HCT116 (cell line): ENCODE results near the gene CSRNP2. TPM values are rescaled to one million over a fixed set of nuclear protein-coding genes. Genes with fewer than 3 reads are reported as not detected.

ENCODE experiments used
- ATAC-seq: fragments of 200-7000 bp; cut with Tn5 transposase; 2 replicates; pipeline ENCODE4 v1.9.1; 2020; ENCODE audit warnings: mild to moderate bottlenecking, moderate library complexity
- BruUV-seq: library from RNA; stranded (reverse); fragments of 400-500 nt; replicated peaks from 2 replicates; lab custom pipeline; 2021; lab: Mats Ljungman, UMichigan
- CTCF ChIA-PET: fragments of 300-600 bp; sonication (Branson Sonifier 250); formaldehyde crosslinking; loops from one replicate; lab custom pipeline; 2021; ENCODE audit warnings: antibody characterized with exemption; lab: Charles Lee
- POLR2A ChIA-PET: fragments of 300-600, 350-600 bp; sonication (Branson Sonifier 250); formaldehyde crosslinking; loops from one replicate; lab custom pipeline; 2021; ENCODE audit warnings: antibody characterized with exemption; lab: Charles Lee
- RAD21 ChIA-PET, 2 experiments: fragments of 300-600 bp; sonication (Branson Sonifier 250); formaldehyde crosslinking; loops; one replicate each; lab custom pipeline; 2023; ENCODE audit warnings: low total read pairs in 2 of 2; ENCODE audit not compliant: uncharacterized antibody in 2 of 2, unreplicated experiment in 2 of 2, low non-redundant PET in 1 of 2; lab: Charles Lee
- DNase-seq: peaks from one replicate; pipeline ENCODE4 v3.0.0-alpha.2; 2010; ENCODE audit warnings: low read depth, low spot score
- H2AFZ ChIP-seq: fragments of 200-600 bp; shearing (Covaris generic), sonication (generic); 2 replicates; pipeline ENCODE4 v1.6.1; 2017; ENCODE audit warnings: low read depth, mixed run types, mixed read lengths, antibody characterized with exemption, low read length; ENCODE audit not compliant: poor library complexity, severe bottlenecking
- H3K27ac ChIP-seq: 2 replicates; pipeline ENCODE4 v1.5.1; 2012; ENCODE audit warnings: low read depth, low read length
- H3K27me3 ChIP-seq: fragments of 200-600 bp; sonication (generic); 2 replicates; pipeline ENCODE4 v1.6.1; 2016; ENCODE audit warnings: mixed run types, low read length, mixed read lengths; ENCODE audit not compliant: insufficient read depth
- H3K36me3 ChIP-seq, 2 experiments: fragments of 200-500 bp in 1 of 2; fragments of 200-600 bp in 1 of 2; sonication (Bioruptor generic) in 1 of 2; sonication (generic) in 1 of 2; 2 replicates each; pipeline versions ENCODE4 v1.5.1 to v1.6.1; 2014 to 2016; ENCODE audit warnings: low read length in 2 of 2, inconsistent platforms in 1 of 2, mixed read lengths in 1 of 2, mixed run types in 1 of 2; ENCODE audit not compliant: insufficient read depth in 2 of 2, control insufficient read depth in 1 of 2
- H3K4me1 ChIP-seq, 2 experiments: fragments of 200-600 bp in 1 of 2; sonication (generic) in 1 of 2; 2 replicates each; pipeline versions ENCODE4 v1.5.1 to v1.6.1; 2012 to 2017; ENCODE audit warnings: low read length in 2 of 2, inconsistent platforms in 1 of 2, mild to moderate bottlenecking in 1 of 2, mixed read lengths in 1 of 2, mixed run types in 1 of 2, moderate library complexity in 1 of 2; ENCODE audit not compliant: insufficient read depth in 2 of 2, control insufficient read depth in 1 of 2
- H3K4me2 ChIP-seq: fragments of 200-600 bp; sonication (generic); 2 replicates; pipeline ENCODE4 v1.6.1; 2017; ENCODE audit warnings: mixed run types, low read length, mixed read lengths
- H3K4me3 ChIP-seq, 2 experiments: fragments of 200-600 bp in 1 of 2; sonication (generic) in 1 of 2; replicated peaks in 1 of 2; 2 replicates each; pipeline ENCODE4 v1.5.1; 2011 to 2016; ENCODE audit warnings: low read length in 2 of 2, control low read depth in 1 of 2, low read depth in 1 of 2, mild to moderate bottlenecking in 1 of 2, mixed read lengths in 1 of 2, mixed run types in 1 of 2
- H3K79me2 ChIP-seq: fragments of 200-600 bp; sonication (generic); 2 replicates; pipeline ENCODE4 v1.6.1; 2017; ENCODE audit warnings: mild to moderate bottlenecking, mixed run types, low read length, moderate library complexity, mixed read lengths; ENCODE audit not compliant: insufficient read depth
- H3K9ac ChIP-seq: fragments of 200-600 bp; sonication (generic); 2 replicates; pipeline ENCODE4 v1.6.1; 2016; ENCODE audit warnings: low read length, mixed read lengths
- H3K9me2 ChIP-seq: fragments of 200-600 bp; sonication (generic), shearing (Covaris generic); 2 replicates; pipeline ENCODE4 v1.6.1; 2017; ENCODE audit warnings: mixed run types, mild to moderate bottlenecking, moderate library complexity; ENCODE audit not compliant: insufficient read depth
- H3K9me3 ChIP-seq, 2 experiments: fragments of 200-500 bp in 1 of 2; fragments of 200-600 bp in 1 of 2; sonication (Bioruptor generic) in 1 of 2; sonication (generic) in 1 of 2; 2 replicates each; pipeline ENCODE4 v1.6.1; 2014 to 2017; ENCODE audit warnings: low read length in 2 of 2, mixed read lengths in 2 of 2, inconsistent platforms in 1 of 2, low read depth in 1 of 2, mild to moderate bottlenecking in 1 of 2, mixed run types in 1 of 2, moderate library complexity in 1 of 2; ENCODE audit not compliant: control insufficient read depth in 1 of 2, insufficient read depth in 1 of 2
- H4K20me1 ChIP-seq: fragments of 200-600 bp; sonication (generic), shearing (Covaris generic); 2 replicates; pipeline ENCODE4 v1.6.1; 2017; ENCODE audit warnings: mixed run types, mild to moderate bottlenecking, moderate library complexity; ENCODE audit not compliant: insufficient read depth
- CBX3 ChIP-seq: IDR thresholded peaks from 2 replicates; pipeline ENCODE4 v1.6.1; 2012; ENCODE audit warnings: low read depth
- CEBPB ChIP-seq: IDR thresholded peaks from 2 replicates; pipeline ENCODE4 v1.6.1; 2012; ENCODE audit warnings: low read depth
- EGR1 ChIP-seq: IDR thresholded peaks from 2 replicates; pipeline ENCODE4 v1.6.1; 2012; ENCODE audit warnings: low read depth
- FOSL1 ChIP-seq: IDR thresholded peaks from 2 replicates; pipeline ENCODE4 v1.6.1; 2012; ENCODE audit warnings: low read depth
- JUND ChIP-seq: IDR thresholded peaks from 2 replicates; pipeline ENCODE4 v1.6.1; 2012
- MAX ChIP-seq: IDR thresholded peaks from 2 replicates; pipeline ENCODE4 v1.6.1; 2012
- POLR2A ChIP-seq: IDR thresholded peaks from 2 replicates; pipeline ENCODE4 v1.7.0; 2011; ENCODE audit warnings: borderline replicate concordance; ENCODE audit not compliant: insufficient read depth, insufficient read length; ENCODE audit errors: extremely low read depth
- POLR2AphosphoS5 ChIP-seq: IDR thresholded peaks from 2 replicates; pipeline ENCODE4 v1.6.1; 2011; ENCODE audit warnings: mild to moderate bottlenecking, low read depth, low read length, moderate library complexity
- REST ChIP-seq: IDR thresholded peaks from 2 replicates; pipeline ENCODE4 v1.6.1; 2012; ENCODE audit warnings: low read depth
- SP1 ChIP-seq: IDR thresholded peaks from 2 replicates; pipeline ENCODE4 v1.6.1; 2012; ENCODE audit warnings: low read depth
- SRF ChIP-seq: IDR thresholded peaks from 2 replicates; pipeline ENCODE4 v1.6.1; 2012; ENCODE audit warnings: low read depth
- TCF7L2 ChIP-seq: IDR thresholded peaks from 2 replicates; pipeline ENCODE4 v1.7.0; 2011; ENCODE audit warnings: borderline replicate concordance, inconsistent platforms; ENCODE audit not compliant: insufficient read depth, insufficient read length; ENCODE audit errors: extremely low read depth
- YY1 ChIP-seq: IDR thresholded peaks from 2 replicates; pipeline ENCODE4 v1.6.1; 2011; ENCODE audit warnings: low read length, low read depth, moderate library complexity, mild to moderate bottlenecking; ENCODE audit not compliant: insufficient replicate concordance; ENCODE audit errors: extremely low read depth
- ZBTB33 ChIP-seq: IDR thresholded peaks from 2 replicates; pipeline ENCODE4 v1.6.1; 2011; ENCODE audit warnings: mild to moderate bottlenecking, low read length, moderate library complexity; ENCODE audit not compliant: insufficient replicate concordance; ENCODE audit errors: extremely low read depth
- intact Hi-C: fragments of 100-400 bp; cut with micrococcal nuclease; formaldehyde crosslinking; loops from 2 replicates; pipeline ENCODE4 v1.10.0; 2022
- total RNA-seq: library from RNA; stranded (reverse); gene quantifications from one replicate; pipeline ENCODE4 v1.2.1, GENCODE V29; 2021; ENCODE audit not compliant: unreplicated experiment

Gene CSRNP2
- total RNA-seq, 1 experiment from 2014 or later: 19.0 TPM

- Histone ChIP-seq H3K4me3 (no peak overlapping the region), H3K4me1 (peaks cover 9 to 19% of the 10 kb centered on the region in 2 experiments), H3K9ac (no peak overlapping the region), H2AFZ (no peak overlapping the region), H3K27ac (no peak overlapping the region), H3K79me2 (peaks cover 14% of the 10 kb centered on the region; the same call in 1 of the 2 replicates), H3K9me3 (no peaks in the 10 kb centered on the region), H3K4me2 (no peak overlapping the region), H3K36me3 (peaks cover 0 to 5% of the 10 kb centered on the region in 2 experiments; a peak in 1 of 4 replicates), H3K9me2 (no peaks in the 10 kb centered on the region), H4K20me1 (peaks cover 4% of the 10 kb centered on the region; the same call in 1 of the 2 replicates), H3K27me3 (no peaks in the 10 kb centered on the region)
- ChIA-PET RAD21 (no interaction called here), POLR2A (no interaction called here), CTCF (no interaction called here)
- BruUV-seq: no TSS peak
- intact Hi-C loops: no loop called here
- TF ChIP-seq YY1 (no peak), MAX (no peak), TCF7L2 (no peak)
- ATAC-seq (no peak), DNase-seq (no peak)
Measured at GRCh38 chr12:51128919-51129318, 45.5 kb upstream of the CSRNP2 start.

- BruUV-seq: no TSS peak
- peaks cover 17% of the 10 kb centered on the region; the same call in 1 of the 2 replicates for H3K79me2 ChIP-seq
- no peaks in the 10 kb centered on the region for H3K27me3 ChIP-seq
- peaks cover 4% of the 10 kb centered on the region; the same call in 1 of the 2 replicates for H4K20me1 ChIP-seq
- intact Hi-C loops: no loop called here
- H3K4me1 ChIP-seq: peaks cover 6 to 24% of the 10 kb centered on the region in 2 experiments; a peak in 3 of 4 replicates
- no peak overlapping the region for H3K4me3 ChIP-seq
- ChIA-PET POLR2A (no interaction called here), CTCF (no interaction called here), RAD21 (no interaction called here)
- H3K36me3 ChIP-seq: peaks cover 0 to 5% of the 10 kb centered on the region in 2 experiments; a peak in 1 of 4 replicates
- H3K4me2 ChIP-seq: no peak overlapping the region
- no peak overlapping the region for H2AFZ ChIP-seq
- TF ChIP-seq TCF7L2: no peak
- no peak for TF ChIP-seq POLR2AphosphoS5
- no peak for TF ChIP-seq REST
- TF ChIP-seq CEBPB: no peak
- TF ChIP-seq FOSL1: no peak
- no peak for TF ChIP-seq POLR2A
- TF ChIP-seq CBX3: no peak
- no peak for TF ChIP-seq JUND
- TF ChIP-seq YY1: no peak
- no peak for TF ChIP-seq EGR1
- TF ChIP-seq ZBTB33: no peak
- TF ChIP-seq SP1: no peak
- no peak for TF ChIP-seq SRF
- H3K9me2 ChIP-seq: no peaks in the 10 kb centered on the region
- ATAC-seq (no peak), DNase-seq (no peak)
- no peaks in the 10 kb centered on the region for H3K9me3 ChIP-seq
- H3K27ac ChIP-seq: no peak overlapping the region
- H3K9ac ChIP-seq: no peak overlapping the region
Measured at GRCh38 chr12:51127050-51127729, 43.8 kb upstream of the CSRNP2 start.
